ENCODE results near the gene FADS3. TPM values are rescaled to one million over a fixed set of nuclear protein-coding genes. Genes with fewer than 3 reads are reported as not detected.

Gene FADS3
- total and polyA plus RNA-seq, 9 of the 15 experiments (the other 6 are each of a cell fraction or from before 2014, with no cell fraction given) = 0.97 to 148 (median 92.7) TPM

DNA sequence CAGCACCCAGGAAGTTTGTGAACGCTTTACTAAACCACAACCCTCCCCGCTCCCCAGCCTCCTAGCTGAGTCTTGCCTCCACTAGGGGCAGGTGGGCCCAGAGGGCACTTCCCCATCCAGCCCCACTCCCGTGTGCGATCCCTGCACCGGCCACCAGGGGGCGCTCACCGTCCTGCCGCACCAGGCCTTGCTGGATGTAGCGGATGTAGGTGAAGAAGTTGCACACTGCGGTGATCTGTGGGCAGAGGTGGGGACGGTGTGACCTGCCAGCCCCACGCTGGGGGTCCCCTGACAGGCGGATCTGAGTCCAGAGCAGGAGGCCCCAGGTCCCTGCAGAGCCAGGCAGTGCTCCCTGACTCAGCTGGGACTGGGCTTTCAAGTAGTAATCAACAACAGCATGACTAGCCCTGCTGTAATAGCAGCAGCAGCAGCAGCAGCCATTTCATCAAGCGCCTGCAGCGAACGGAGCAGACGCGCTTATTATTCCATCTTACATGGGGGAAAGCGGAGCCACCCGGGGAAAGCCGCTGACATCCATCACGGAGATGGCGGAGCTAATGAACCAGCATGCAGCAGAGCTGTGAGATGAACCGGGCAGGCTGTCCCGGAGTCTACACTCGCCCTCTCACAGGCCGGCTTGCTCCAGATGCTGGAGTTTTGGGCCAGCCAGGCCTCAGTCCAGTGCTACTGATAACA, 7.9 kb upstream of the FADS3 start (continued):
- TF ChIP-seq GABPB1 (CRISPR knock-in tag; IDR thresholded peaks at IDR 0.05) (peak; percentile 64; the same call in 1 of the 2 replicates), ZNF174 (CRISPR knock-in tag; IDR thresholded peaks at IDR 0.05) (no peak), ASH1L (IDR thresholded peaks at IDR 0.05; ENCODE audit: borderline replicate concordance, low read depth, partially characterized antibody) (no peak), ZNF143 (CRISPR knock-in tag; IDR thresholded peaks at IDR 0.05) (no peak), RB1 (IDR thresholded peaks at IDR 0.05; ENCODE audit: low read depth) (peak; percentile 88), ZNF263 (CRISPR knock-in tag; IDR thresholded peaks at IDR 0.05; ENCODE audit: borderline replicate concordance) (peak; percentile 82), ETV5 (CRISPR knock-in tag; IDR thresholded peaks at IDR 0.05; ENCODE audit: low read depth) (peak; percentile 72), ZFP30 (CRISPR knock-in tag; IDR thresholded peaks at IDR 0.05; ENCODE audit: borderline replicate concordance) (no peak), ZNF76 (CRISPR knock-in tag; IDR thresholded peaks at IDR 0.05; ENCODE audit: borderline replicate concordance) (no peak)
- TF ChIP-seq, protein P1, sequence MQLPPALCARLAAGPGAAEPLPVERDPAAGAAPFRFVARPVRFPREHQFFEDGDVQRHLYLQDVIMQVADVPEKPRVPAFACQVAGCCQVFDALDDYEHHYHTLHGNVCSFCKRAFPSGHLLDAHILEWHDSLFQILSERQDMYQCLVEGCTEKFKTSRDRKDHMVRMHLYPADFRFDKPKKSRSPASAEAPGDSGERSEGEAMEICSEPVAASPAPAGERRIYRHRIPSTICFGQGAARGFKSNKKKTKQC (CRISPR knock-in tag; IDR thresholded peaks at IDR 0.05) = 0 out of 2 replicates have a peak, but pooled peaks have one; percentile 48
- TF ChIP-seq, protein P2, sequence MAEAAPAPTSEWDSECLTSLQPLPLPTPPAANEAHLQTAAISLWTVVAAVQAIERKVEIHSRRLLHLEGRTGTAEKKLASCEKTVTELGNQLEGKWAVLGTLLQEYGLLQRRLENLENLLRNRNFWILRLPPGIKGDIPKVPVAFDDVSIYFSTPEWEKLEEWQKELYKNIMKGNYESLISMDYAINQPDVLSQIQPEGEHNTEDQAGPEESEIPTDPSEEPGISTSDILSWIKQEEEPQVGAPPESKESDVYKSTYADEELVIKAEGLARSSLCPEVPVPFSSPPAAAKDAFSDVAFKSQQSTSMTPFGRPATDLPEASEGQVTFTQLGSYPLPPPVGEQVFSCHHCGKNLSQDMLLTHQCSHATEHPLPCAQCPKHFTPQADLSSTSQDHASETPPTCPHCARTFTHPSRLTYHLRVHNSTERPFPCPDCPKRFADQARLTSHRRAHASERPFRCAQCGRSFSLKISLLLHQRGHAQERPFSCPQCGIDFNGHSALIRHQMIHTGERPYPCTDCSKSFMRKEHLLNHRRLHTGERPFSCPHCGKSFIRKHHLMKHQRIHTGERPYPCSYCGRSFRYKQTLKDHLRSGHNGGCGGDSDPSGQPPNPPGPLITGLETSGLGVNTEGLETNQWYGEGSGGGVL (CRISPR knock-in tag; IDR thresholded peaks at IDR 0.05) = no peak
- TF ChIP-seq, protein P3, sequence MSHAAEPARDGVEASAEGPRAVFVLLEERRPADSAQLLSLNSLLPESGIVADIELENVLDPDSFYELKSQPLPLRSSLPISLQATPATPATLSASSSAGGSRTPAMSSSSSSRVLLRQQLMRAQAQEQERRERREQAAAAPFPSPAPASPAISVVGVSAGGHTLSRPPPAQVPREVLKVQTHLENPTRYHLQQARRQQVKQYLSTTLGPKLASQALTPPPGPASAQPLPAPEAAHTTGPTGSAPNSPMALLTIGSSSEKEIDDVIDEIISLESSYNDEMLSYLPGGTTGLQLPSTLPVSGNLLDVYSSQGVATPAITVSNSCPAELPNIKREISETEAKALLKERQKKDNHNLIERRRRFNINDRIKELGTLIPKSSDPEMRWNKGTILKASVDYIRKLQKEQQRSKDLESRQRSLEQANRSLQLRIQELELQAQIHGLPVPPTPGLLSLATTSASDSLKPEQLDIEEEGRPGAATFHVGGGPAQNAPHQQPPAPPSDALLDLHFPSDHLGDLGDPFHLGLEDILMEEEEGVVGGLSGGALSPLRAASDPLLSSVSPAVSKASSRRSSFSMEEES (CRISPR knock-in tag; IDR thresholded peaks at IDR 0.05) = no peak
- TF ChIP-seq, protein P4, sequence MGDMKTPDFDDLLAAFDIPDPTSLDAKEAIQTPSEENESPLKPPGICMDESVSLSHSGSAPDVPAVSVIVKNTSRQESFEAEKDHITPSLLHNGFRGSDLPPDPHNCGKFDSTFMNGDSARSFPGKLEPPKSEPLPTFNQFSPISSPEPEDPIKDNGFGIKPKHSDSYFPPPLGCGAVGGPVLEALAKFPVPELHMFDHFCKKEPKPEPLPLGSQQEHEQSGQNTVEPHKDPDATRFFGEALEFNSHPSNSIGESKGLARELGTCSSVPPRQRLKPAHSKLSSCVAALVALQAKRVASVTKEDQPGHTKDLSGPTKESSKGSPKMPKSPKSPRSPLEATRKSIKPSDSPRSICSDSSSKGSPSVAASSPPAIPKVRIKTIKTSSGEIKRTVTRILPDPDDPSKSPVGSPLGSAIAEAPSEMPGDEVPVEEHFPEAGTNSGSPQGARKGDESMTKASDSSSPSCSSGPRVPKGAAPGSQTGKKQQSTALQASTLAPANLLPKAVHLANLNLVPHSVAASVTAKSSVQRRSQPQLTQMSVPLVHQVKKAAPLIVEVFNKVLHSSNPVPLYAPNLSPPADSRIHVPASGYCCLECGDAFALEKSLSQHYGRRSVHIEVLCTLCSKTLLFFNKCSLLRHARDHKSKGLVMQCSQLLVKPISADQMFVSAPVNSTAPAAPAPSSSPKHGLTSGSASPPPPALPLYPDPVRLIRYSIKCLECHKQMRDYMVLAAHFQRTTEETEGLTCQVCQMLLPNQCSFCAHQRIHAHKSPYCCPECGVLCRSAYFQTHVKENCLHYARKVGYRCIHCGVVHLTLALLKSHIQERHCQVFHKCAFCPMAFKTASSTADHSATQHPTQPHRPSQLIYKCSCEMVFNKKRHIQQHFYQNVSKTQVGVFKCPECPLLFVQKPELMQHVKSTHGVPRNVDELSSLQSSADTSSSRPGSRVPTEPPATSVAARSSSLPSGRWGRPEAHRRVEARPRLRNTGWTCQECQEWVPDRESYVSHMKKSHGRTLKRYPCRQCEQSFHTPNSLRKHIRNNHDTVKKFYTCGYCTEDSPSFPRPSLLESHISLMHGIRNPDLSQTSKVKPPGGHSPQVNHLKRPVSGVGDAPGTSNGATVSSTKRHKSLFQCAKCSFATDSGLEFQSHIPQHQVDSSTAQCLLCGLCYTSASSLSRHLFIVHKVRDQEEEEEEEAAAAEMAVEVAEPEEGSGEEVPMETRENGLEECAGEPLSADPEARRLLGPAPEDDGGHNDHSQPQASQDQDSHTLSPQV (IDR thresholded peaks at IDR 0.05) = peak; percentile 85
- TF ChIP-seq, protein P5, sequence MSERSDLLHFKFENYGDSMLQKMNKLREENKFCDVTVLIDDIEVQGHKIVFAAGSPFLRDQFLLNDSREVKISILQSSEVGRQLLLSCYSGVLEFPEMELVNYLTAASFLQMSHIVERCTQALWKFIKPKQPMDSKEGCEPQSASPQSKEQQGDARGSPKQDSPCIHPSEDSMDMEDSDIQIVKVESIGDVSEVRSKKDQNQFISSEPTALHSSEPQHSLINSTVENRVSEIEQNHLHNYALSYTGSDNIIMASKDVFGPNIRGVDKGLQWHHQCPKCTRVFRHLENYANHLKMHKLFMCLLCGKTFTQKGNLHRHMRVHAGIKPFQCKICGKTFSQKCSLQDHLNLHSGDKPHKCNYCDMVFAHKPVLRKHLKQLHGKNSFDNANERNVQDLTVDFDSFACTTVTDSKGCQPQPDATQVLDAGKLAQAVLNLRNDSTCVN (CRISPR knock-in tag; IDR thresholded peaks at IDR 0.05) = no peak
- TF ChIP-seq, protein P6, sequence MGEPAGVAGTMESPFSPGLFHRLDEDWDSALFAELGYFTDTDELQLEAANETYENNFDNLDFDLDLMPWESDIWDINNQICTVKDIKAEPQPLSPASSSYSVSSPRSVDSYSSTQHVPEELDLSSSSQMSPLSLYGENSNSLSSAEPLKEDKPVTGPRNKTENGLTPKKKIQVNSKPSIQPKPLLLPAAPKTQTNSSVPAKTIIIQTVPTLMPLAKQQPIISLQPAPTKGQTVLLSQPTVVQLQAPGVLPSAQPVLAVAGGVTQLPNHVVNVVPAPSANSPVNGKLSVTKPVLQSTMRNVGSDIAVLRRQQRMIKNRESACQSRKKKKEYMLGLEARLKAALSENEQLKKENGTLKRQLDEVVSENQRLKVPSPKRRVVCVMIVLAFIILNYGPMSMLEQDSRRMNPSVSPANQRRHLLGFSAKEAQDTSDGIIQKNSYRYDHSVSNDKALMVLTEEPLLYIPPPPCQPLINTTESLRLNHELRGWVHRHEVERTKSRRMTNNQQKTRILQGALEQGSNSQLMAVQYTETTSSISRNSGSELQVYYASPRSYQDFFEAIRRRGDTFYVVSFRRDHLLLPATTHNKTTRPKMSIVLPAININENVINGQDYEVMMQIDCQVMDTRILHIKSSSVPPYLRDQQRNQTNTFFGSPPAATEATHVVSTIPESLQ (CRISPR knock-in tag; IDR thresholded peaks at IDR 0.05) = no peak

Data from K562 (cell line).